HG03432 (cell line): Measurements from ENCODE around the gene NMT1.
A peak's percentile ranks its signal among the peaks of the same experiment; 100 is the strongest.

Source experiments
- ATAC-seq: cut with Tn5 transposase; IDR thresholded peaks from one replicate; pipeline ENCODE4 v1.9.1; 2021; ENCODE audit warnings: mild to moderate bottlenecking, moderate library complexity; ENCODE audit not compliant: unreplicated experiment

Gene NMT1

DNA sequence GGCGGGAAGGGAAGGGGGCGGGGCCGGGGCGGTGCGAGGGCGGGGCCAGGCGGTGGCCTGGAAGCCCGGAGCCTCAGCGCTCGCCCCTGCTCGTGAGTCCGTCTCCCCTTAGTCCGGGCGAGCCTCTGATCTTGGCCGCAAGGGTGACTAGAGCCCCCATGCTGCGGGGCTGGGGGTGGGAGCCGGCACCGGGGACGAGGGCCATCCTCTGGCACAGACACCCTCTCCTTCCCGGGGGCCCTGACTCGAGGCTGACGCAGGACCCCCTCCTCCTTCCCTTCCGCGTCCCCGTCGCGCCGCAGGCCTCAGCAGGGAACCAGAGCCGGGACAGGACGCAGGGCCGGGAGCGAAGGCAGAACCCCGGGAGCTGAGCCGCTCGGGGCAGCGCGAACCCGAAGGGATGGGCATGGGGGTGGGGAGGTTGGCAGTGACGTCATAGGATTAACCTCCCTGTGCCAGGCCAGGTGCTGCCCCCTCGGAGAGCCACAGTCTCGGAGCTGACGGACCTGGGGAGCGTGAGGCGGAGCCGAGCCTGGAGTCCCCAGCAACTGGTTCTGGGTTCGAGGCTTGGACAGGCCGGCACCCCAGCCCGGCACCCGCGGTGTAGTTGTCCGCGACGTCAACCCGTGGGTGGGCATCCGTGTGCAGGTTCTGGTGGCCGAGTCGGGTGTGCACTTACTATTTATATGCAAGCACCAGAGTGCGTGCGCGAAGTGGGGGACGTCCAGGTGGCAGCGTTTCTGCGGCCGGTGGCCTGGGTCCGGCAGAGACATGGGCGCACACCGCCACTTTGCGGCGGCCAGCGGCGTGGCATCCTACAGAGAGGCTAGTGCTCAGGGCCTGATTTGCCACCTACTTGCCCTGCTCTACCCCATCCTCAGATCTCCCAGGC is 71.7 kb downstream of the NMT1 start:
- peak; percentile 38 for ATAC-seq

GRCh38 chr17:45135192-45135977 is 74.3 kb downstream of the NMT1 start, which contains the start of gene ACBD4:
ACBD4 (plus strand) TSS chr17:45135687; CDS start chr17:45136145, 458 bp downstream.
- ATAC-seq, result peak; percentile 76

DNA sequence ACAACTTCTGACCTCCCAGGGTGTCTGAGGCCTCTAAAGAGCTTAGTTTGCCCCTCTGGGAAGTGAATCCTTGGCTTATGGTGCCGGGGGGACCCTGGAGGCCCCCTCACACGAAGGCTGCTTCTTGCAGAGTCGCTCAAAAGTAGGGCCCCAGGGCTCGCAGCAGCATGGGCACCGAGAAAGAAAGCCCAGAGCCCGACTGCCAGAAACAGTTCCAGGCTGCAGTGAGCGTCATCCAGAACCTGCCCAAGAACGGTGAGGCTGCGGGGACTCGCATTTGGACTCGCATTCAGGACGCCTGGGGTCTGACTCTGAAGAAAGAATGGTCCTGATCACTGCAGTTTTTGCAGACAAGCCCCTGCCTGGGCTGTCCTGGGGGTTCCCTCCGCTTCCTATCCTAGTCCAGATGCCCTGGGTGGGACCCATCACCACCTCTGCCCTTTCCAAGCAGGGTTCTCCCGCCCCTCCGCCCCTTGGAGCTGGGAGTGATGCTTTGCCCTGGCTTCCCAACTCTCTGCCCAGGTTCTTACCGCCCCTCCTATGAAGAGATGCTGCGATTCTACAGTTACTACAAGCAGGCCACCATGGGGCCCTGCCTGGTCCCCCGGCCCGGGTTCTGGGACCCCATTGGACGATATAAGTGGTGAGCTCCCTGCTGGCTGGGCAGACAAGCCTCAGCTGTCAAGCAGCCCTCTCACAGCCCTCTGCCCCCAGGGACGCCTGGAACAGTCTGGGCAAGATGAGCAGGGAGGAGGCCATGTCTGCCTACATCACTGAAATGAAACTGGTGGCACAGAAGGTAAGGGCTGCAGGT is 75.1 kb downstream of the NMT1 start:
- no peak for ATAC-seq

- no peak for ATAC-seq
Observed at GRCh38 chr17:45136846-45137560, 75.9 kb downstream of the NMT1 start.

DNA sequence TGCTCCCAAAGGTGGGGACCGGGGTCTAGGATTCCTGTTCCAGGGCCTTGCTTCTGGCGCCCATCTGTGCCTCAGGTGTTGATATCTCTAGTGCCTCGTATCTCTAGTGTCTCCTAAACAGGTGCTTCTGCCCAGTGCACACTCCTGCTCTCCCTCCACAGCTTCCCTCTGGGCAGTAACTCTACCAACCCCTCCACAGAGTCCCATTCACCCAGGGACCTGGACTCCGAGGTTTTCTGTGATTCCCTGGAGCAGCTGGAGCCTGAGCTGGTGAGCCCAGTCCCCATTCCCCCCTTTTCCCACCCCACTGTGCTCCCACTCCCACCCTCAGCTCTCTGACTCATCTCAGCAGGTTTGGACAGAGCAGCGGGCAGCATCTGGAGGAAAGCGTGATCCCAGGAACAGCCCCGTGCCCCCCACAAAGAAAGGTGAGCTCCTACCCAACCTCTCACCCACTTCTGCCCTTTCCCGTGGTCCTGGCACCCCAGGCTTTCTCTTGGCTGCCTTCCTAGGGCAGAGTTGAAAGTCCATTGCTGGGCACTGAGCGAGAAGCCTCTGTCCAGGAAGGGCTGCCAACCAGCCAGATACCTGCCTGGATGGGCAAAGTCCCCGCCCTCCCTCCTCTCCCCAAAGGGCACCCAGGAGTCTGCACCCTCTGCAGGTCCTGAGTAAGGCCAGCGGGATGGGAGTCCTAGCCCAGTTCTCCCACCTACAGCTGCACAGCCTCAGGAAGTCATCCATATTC is 76.6 kb downstream of the NMT1 start:
- no peak for ATAC-seq

DNA sequence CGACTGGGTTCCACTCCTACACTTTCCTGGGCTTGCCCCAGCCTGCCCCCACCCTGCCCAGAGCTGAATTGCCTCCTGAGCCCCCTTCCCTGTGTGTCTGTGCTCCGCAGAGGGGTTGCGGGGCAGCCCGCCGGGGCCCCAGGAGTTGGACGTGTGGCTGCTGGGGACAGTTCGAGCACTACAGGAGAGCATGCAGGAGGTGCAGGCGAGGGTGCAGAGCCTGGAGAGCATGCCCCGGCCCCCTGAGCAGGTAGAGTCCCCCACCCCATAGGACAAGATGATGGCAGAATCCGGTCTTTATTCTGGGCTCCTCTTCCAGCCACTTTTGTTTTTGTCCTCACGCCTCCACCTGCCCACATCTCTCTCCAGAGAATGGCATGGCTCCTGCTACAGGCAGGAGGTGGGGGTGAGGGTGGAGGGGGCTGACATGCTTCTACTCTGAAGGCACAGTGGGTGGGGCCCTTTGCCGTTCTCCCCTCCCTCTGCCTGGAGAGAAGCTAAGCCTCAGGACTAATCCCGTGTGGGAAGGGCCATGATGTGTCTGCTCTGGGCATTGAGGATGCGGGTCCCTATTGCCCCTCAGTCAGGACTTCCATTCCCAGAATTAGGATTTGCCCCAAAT is 77.9 kb downstream of the NMT1 start:
- no peak for ATAC-seq

DNA sequence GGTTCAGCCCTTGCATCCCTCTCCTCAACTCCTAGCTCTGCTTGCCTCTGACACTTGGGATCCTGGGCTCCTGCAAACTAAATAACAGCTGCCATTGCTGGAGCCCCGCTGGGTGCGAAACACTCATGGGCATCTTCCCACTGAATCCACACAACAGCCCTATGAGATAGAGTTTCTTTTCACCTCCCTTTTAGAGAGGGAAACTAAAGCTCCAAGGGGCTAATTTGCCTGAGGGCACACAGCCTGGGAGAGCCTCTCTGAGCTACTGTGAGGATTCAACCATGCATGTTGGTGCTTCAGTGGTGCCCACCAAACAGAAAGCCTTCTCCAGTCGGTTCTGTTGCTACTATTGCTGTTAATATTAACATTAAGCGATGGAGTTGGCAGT is 78.4 kb downstream of the NMT1 start:
- no peak for ATAC-seq

DNA sequence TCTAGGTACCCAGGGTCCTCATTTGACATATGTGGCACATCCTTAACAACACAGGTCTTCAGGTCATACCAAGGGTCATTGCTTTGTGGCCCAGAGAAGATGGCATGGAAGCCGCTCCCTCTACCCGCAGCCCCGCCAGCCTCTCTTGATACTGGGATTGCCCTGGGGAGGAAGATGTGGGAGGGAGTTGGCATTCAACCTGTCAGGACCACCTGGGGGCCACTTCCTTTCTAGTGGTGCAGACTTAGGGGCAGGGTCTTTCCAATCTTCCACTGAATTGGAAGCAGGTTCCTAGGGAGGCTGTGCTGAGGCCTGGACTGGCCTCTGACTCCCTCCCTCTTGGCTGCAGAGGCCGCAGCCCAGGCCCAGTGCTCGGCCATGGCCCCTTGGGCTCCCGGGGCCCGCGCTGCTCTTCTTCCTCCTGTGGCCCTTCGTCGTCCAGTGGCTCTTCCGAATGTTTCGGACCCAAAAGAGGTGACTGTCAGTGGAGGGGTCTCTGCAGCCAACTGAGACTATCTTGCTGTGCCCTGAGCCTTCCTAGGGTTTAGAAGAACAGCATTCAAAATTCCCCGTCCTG is 82.1 kb downstream of the NMT1 start:
- no peak for ATAC-seq

DNA sequence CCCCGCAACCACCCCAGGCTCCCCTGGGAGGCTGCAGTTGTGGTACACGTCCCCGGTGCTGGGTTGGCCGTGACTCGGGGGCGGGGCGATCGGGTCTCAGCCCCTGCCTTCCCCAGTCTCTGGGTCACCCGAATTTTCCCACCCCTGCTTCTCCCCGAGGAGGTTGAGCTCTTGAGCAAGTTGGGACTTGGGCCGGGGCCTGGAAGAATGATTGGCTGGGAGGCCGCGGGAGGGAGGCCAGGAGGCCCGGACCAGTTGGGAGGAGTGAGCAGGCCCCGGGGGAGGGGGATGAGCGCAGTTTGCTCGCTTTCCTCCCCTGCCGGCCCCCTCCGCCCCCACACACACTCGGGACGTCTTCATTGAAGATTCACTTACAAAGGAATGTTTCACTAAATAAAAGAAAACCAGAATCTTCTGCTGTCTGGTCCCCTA is 82.7 kb downstream of the NMT1 start:
- ATAC-seq, result no peak

DNA sequence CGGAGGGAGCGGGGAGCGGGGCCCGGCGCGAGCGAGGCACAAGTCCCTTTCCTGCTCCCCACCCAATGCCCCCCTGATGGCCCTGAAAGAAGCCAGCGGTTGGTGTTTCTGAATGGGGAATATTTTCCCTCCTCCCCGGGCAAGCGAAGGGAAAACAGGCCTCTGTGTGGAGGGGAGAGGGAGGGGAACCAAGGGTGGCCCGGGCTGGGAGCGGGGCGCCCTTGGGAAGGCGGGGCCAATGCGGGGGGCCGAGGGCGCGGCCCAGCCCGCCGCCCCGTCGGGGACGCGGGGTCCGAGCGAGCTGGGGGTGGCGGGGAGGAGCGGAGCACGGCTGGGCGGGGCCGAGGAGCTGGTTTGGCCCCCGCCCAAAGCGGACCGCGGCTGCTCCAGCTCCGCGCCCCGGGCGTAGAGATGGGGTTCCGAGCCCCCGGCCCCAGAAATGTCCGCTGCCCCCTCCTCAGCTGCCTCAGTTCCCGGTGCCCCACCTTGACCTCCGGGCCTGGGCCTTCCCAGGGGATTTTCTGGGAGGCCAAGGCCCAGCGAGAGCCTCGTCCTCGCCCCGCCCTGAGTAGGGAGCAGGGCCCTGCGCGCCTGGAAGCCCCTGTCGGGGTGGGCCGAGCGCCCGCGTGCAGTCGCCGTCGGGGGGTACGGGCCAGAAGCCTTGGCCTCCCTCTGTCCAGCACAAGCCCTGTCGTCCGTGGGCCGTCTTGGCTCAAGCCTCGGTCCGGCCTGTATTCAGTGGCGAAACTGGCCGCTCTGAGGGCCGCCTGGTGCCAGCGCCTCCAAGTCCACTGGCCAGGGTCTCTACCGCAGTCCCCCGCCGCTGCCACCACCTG is 83.3 kb downstream of the NMT1 start:
- no peak for ATAC-seq

DNA sequence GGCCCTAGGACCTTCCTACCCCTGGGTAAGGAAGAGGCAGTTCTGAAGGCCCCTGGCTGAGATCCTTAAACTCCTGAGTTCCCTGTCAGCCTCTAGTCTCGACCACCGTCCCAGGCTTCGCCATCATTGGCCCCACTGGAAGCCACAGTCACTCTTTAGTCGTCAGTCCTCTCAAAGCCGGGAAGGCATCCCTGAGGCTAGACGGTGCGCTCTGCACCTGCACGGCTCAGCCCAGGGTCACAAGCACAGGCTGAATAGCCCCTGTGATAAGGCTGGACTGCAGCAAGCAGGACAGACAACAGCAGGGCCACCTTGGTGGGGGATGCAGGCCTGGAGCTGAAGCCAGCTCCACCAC is 83.9 kb downstream of the NMT1 start:
- ATAC-seq, result no peak

GRCh38 chr17:45146166-45146565 is 85.0 kb downstream of the NMT1 start:
- ATAC-seq, result no peak

DNA sequence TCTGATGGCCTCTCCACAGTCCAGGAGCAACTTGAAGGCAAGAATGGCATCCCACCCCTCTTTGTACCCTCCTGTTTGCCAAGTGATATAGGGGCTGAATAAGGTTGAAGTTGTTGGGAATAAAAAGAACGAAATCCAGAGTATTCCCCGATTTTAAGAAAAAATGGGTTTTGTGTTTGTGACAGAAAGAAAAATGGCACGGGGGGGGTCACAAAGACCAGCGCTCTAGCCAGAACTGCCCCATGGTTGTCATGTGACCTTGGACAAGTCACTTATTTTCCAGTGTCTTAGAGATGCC is 85.4 kb downstream of the NMT1 start:
- ATAC-seq, result no peak

DNA sequence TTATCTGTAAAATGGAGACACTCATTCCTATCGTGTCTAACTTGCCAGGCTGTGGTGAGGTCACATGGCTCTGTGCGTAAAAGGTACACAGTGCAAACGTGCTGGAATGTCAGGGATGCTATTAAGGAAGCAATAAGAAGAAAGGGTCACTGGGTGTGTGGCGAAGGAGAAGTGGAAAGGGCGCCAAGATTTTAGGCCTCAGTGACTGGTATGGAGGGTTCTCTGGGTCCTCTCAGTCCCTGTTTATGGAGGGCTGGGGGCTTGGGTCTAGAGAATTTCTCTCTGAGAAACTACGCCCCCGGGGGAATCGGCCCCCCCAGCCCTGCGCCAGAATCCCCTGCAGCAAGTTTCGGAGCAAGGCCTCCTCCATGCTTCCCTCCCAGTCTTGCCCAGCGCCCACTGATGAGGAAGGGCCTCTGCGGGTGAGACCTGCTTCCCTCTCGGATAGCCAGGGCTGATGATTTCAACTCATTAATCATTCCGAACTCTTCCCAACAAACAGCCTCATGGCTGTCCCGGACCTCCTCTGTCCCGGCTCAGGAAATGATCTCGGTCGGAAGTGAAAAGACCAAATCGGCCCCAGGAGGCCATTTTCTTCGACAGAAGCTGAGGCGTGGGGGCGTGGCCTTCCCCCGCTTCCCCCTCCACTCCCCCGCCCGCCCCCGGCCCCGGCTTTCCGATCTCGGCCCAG is 85.9 kb downstream of the NMT1 start:
- peak; percentile 7 for ATAC-seq

DNA sequence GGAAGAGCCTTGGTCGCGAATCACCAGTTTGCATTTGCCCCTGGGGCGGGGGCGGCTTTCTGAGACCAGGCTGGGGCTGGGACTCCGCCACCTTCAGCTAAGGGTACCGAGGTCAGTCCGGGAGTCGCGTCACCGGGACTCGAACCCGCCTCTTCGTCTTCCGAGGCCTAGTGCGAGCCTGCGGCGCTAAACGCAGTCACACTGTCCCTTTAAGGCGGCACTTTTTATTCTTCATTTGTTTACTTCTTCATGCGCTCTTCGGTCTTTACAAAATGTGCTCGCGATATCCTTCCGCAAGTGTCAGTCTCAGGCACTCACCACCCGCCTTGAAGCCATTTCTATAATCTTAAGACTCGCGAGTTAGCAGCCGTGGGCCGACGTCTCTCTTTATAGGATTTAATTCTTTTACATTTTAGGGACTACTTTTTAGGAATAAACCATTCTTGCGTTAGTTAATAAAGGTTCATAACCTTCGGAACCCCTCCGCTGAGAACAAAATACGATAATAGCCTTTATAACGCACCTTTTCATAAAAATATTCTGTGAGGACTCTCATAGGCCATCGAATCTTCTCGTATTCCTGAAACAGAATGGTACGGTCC is 86.6 kb downstream of the NMT1 start:
- ATAC-seq, result peak; percentile 20

DNA sequence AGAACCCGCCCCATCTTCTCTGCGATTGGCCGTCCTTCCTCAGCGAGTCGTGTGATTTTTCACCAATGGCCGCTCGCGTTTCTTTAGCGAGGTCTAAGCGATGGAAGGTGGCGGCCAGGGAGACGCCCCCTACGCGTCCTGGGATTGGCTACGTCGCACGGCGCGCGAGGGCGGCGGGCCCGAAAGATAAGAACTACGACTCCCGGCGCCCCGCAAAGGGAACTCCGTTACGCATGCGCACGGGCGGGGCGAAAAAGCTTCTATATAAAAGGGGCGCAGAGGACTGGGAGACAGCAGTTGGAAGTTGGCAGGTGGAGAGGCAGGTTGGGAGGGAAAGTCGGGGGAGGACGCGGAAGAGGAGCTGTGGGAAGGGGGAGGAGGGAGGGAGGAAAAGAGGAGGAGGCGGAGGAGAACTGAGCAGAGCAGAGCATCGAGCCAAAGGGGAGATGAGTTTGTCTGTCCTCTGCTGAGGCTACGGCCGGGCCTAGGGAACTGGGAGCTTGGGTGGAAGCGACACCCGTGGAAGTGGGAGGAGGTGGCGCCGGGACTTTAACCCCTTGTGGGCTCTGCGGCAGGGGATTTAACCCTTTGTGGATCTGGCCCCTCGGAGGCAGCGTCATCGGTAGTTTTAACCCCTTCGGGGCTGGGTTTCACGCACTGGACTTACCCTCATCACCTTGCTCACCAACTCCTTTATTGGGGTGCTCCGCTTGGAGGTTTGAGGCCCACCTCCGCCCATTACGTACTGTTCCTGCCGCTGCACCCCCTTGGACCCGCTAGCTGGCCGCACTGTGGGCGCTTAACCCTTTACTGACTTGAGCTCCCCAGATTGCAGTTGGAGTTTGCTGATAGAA is 87.3 kb downstream of the NMT1 start, which contains the start of gene HEXIM1:
Gene HEXIM1, plus strand, starts transcription at position 293 of the 854 bp plus-strand sequence. CDS start 716 bp downstream, outside the sequence.
- peak; percentile 63 for ATAC-seq
